ENCODE measurements around the gene DSG2.

The DSG2 gene

DNA sequence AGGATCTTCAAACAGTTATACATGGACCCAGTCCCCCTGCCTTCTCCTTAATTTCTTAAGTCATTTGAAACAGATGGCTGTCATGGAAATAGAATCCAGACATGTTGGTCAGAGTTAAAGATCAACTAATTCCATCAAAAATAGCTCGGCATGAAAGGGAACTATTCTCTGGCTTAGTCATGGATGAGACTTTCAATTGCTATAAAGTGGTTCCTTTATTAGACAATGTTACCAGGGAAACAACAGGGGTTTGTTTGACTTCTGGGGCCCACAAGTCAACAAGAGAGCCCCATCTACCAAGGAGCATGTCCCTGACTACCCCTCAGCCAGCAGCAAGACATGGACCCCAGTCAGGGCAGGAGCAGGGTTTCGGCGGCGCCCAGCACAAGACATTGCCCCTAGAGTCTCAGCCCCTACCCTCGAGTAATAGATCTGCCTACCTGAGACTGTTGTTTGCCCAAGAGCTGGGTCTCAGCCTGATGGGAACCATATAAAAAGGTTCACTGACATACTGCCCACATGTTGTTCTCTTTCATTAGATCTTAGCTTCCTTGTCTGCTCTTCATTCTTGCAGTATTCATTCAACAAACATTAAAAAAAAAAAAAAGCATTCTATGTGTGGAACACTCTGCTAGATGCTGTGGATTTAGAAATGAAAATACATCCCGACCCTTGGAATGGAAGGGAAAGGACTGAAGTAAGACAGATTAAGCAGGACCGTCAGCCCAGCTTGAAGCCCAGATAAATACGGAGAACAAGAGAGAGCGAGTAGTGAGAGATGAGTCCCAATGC, 98.3 kb downstream of the DSG2 start:
- Mint-ChIP-seq H3K9me3 (no peaks in the 10 kb centered on the region), H3K27me3 (peaks cover 7% of the 10 kb centered on the region), H3K4me3 (no peak overlapping the region), H3K4me1 (no peaks in the 10 kb centered on the region), H3K27ac (no peak overlapping the region), H3K36me3 (no peaks in the 10 kb centered on the region)
- no peak for ATAC-seq (ENCODE audit: low read depth)
- no peak for DNase-seq (ENCODE audit: low spot score in 2 of 2)

GRCh38 chr18:31598021-31598805, 100.2 kb downstream of the DSG2 start:
- Mint-ChIP-seq H3K9me3 (no peaks in the 10 kb centered on the region), H3K36me3 (no peaks in the 10 kb centered on the region), H3K4me3 (no peak overlapping the region), H3K4me1 (no peaks in the 10 kb centered on the region), H3K27me3 (peaks cover 6% of the 10 kb centered on the region), H3K27ac (no peak overlapping the region)
- no peak for ATAC-seq (ENCODE audit: low read depth)
- no peak for DNase-seq (ENCODE audit: low spot score in 2 of 2)
